T-cell (primary cell): Measurements from ENCODE around the gene TNRC6C. TPM values are rescaled to one million over a fixed set of nuclear protein-coding genes. Genes with fewer than 3 reads are reported as not detected.

Source experiments
- ATAC-seq, 4 experiments: fragments of 200-7000 bp in 3 of 4; fragments of 150-1000 bp in 1 of 4; cut with Tn5 transposase; replicated peaks in 1 of 4; 1 replicate in 3 of 4; 2 replicates in 1 of 4; pipeline ENCODE4 v1.10.0; 2021; ENCODE audit warnings: moderate library complexity in 3 of 4, mild to moderate bottlenecking in 2 of 4, moderate number of reproducible peaks in 1 of 4
- CTCF ChIA-PET, 2 donors: fragments of 300-600 bp; sonication (Branson Sonifier 250); formaldehyde crosslinking; loops; one replicate each; lab custom pipeline; 2022; ENCODE audit warnings: antibody characterized with exemption in 2 of 2; lab: Charles Lee
- POLR2A ChIA-PET, 2 donors: fragments of 300-600 bp; sonication (Branson Sonifier 250); formaldehyde crosslinking; loops; one replicate each; lab custom pipeline; 2022; ENCODE audit warnings: antibody characterized with exemption in 2 of 2; lab: Charles Lee
- DNase-seq, 35 experiments: peaks; one replicate each; pipeline versions ENCODE4 v3.0.0 to v3.0.0-alpha.2; 2013 to 2023
- H3K27ac ChIP-seq: one replicate; pipeline ENCODE4 v1.5.1; 2013; ENCODE audit warnings: low read length
- H3K27me3 ChIP-seq, 2 experiments: replicated peaks in 1 of 2; 1 replicate in 1 of 2; 2 replicates in 1 of 2; pipeline versions ENCODE4 v1.6.1 to v1.7.0; 2013; ENCODE audit warnings: low read length in 1 of 2, mixed read lengths in 1 of 2; ENCODE audit not compliant: control insufficient read depth in 2 of 2, insufficient read depth in 2 of 2; ENCODE audit errors: extremely low read depth in 1 of 2
- H3K36me3 ChIP-seq, 2 donors: 1 replicate in 1 of 2; 2 replicates in 1 of 2; pipeline versions ENCODE4 v1.6.1 to v1.7.0; 2013; ENCODE audit warnings: low read length in 1 of 2; ENCODE audit not compliant: control insufficient read depth in 2 of 2, insufficient read depth in 1 of 2; ENCODE audit errors: extremely low read depth in 1 of 2
- H3K4me1 ChIP-seq, 2 experiments: 1 replicate in 1 of 2; 2 replicates in 1 of 2; pipeline versions ENCODE4 v1.6.1 to v1.7.0; 2013; ENCODE audit warnings: low read length in 2 of 2, mixed read lengths in 1 of 2; ENCODE audit not compliant: insufficient read depth in 2 of 2, control insufficient read depth in 1 of 2; ENCODE audit errors: extremely low read depth in 1 of 2
- H3K4me3 ChIP-seq, 2 donors: 1 replicate in 1 of 2; 2 replicates in 1 of 2; pipeline versions ENCODE4 v1.5.1 to v1.7.0; 2013; ENCODE audit warnings: mild to moderate bottlenecking in 2 of 2, low read length in 1 of 2, moderate library complexity in 1 of 2; ENCODE audit not compliant: control insufficient read depth in 1 of 2; ENCODE audit errors: extremely low read depth in 1 of 2
- H3K9me3 ChIP-seq: 2 replicates; pipeline ENCODE4 v1.7.0; 2013
- H3K27ac Mint-ChIP-seq, 2 donors: one replicate each; pipeline ENCODE4 v1.8.0; 2020 to 2021; ENCODE audit warnings: mild to moderate bottlenecking in 2 of 2, mixed read lengths in 2 of 2
- H3K27me3 Mint-ChIP-seq, 2 donors: one replicate each; pipeline ENCODE4 v1.8.0; 2021 to 2022; ENCODE audit warnings: mixed read lengths in 2 of 2
- H3K36me3 Mint-ChIP-seq: one replicate; pipeline ENCODE4 v1.8.0; 2021; ENCODE audit warnings: mixed read lengths
- H3K4me1 Mint-ChIP-seq, 3 donors: one replicate each; pipeline ENCODE4 v1.8.0; 2020 to 2022; ENCODE audit warnings: mixed read lengths in 3 of 3, mild to moderate bottlenecking in 1 of 3
- H3K4me3 Mint-ChIP-seq, 3 donors: one replicate each; pipeline ENCODE4 v1.8.0; 2020 to 2022; ENCODE audit warnings: mild to moderate bottlenecking in 3 of 3, mixed read lengths in 3 of 3, moderate library complexity in 3 of 3
- H3K9me3 Mint-ChIP-seq, 3 donors: one replicate each; pipeline ENCODE4 v1.8.0; 2020 to 2022; ENCODE audit warnings: mixed read lengths in 3 of 3
- WGBS: methylation state at CpG from one replicate; pipeline ENCODE4 v1.1.5; 2013; ENCODE audit warnings: missing lambda C conversion rate; ENCODE audit not compliant: insufficient coverage; 5-methylcytosine and 5-hydroxymethylcytosine counted together
- total RNA-seq, 35 experiments: library from RNA in 6 of 35; stranded (reverse) in 6 of 35; fragments of 120-200 nt in 1 of 35; gene quantifications; one replicate each; pipeline versions ENCODE4 v1.2.1 to v1.2.4 and lab custom pipeline; 2013 to 2026

Gene TNRC6C
- total RNA-seq, 5 donors from 2014 or later (not counting 1 experiment from before 2014, with no cell fraction given) = 87.1 to 116 (median 94.3) TPM

- peaks cover 11 to 52% of the 10 kb centered on the region in 2 donors for H3K36me3 ChIP-seq
- H3K27me3 ChIP-seq = no peaks in the 10 kb centered on the region
- peak overlapping the region; percentile 98 to 99 (median 99) for H3K4me3 Mint-ChIP-seq
- peaks cover 19% of the 10 kb centered on the region for H3K36me3 Mint-ChIP-seq
- H3K27ac Mint-ChIP-seq = peak overlapping the region; percentile 97 to 100
- no peaks in the 10 kb centered on the region for H3K9me3 Mint-ChIP-seq
- ChIA-PET CTCF (no interaction called here), POLR2A (interaction anchor here in 1 of 2 donors (0.6 kb wide), 1 partner anchor 173 kb away, joined by 3 read pairs; the partner anchor contains the start of gene TNRC6C)
- DNase-seq = peak in 9 of 35 experiments; percentile 25 to 59 (median 50)
- peak overlapping the region; percentile 79 for H3K27ac ChIP-seq
- H3K27me3 Mint-ChIP-seq = no peaks in the 10 kb centered on the region
- peaks cover 33 to 72% of the 10 kb centered on the region in 2 experiments for H3K4me1 ChIP-seq
- H3K4me3 ChIP-seq = peak overlapping the region; percentile 83 to 92
- under 1% methylated on average over 62 of the region's 74 CpGs for WGBS
- H3K4me1 Mint-ChIP-seq = peaks cover 61 to 66% (median 64%) of the 10 kb centered on the region in 3 donors
- ATAC-seq = no peak
- H3K9me3 ChIP-seq = no peaks in the 10 kb centered on the region
Measured at GRCh38 chr17:78131172-78132083, 172.9 kb downstream of the TNRC6C start.

GRCh38 chr17:78132084-78132676 is 173.7 kb downstream of the TNRC6C start:
- Histone ChIP-seq H3K4me3 (peak overlapping the region; percentile 52 to 83), H3K27me3 (no peaks in the 10 kb centered on the region), H3K9me3 (no peaks in the 10 kb centered on the region), H3K27ac (peak overlapping the region; percentile 58), H3K36me3 (peaks cover 18 to 53% of the 10 kb centered on the region in 2 donors), H3K4me1 (peaks cover 34 to 72% of the 10 kb centered on the region in 2 experiments)
- Mint-ChIP-seq H3K4me3 (peak overlapping the region; percentile 75 to 99 (median 76)), H3K4me1 (peaks cover 63 to 69% (median 67%) of the 10 kb centered on the region in 3 donors), H3K27ac (peak overlapping the region; percentile 90 to 92), H3K9me3 (no peaks in the 10 kb centered on the region), H3K27me3 (no peaks in the 10 kb centered on the region), H3K36me3 (peaks cover 21% of the 10 kb centered on the region)
- ATAC-seq (peak in 3 of 4 experiments; percentile 2 to 11 (median 10)), DNase-seq (peak in 33 of 35 experiments; percentile 45 to 84 (median 61))
- WGBS = under 1% methylated on average over 31 of the region's 38 CpGs
- POLR2A ChIA-PET = no interaction called here
- CTCF ChIA-PET = interaction anchor here in 1 of 2 donors (0.7 kb wide), 1 partner anchor 127 kb away, joined by 7 read pairs; no protein-coding TSS in a partner anchor

GRCh38 chr17:78132767-78133178 is 174.3 kb downstream of the TNRC6C start:
- Histone ChIP-seq H3K27ac (peak overlapping the region; percentile 58), H3K4me3 (peak overlapping the region; percentile 52 to 83), H3K9me3 (no peaks in the 10 kb centered on the region), H3K4me1 (peaks cover 40 to 74% of the 10 kb centered on the region in 2 experiments), H3K36me3 (peaks cover 19 to 59% of the 10 kb centered on the region in 2 donors), H3K27me3 (no peaks in the 10 kb centered on the region)
- ATAC-seq = no peak
- peak overlapping the region; percentile 75 to 99 (median 76) for H3K4me3 Mint-ChIP-seq
- no peaks in the 10 kb centered on the region for H3K9me3 Mint-ChIP-seq
- peak in 1 of 35 experiments; percentile 27 for DNase-seq
- peaks cover 67 to 75% (median 71%) of the 10 kb centered on the region in 3 donors for H3K4me1 Mint-ChIP-seq
- H3K36me3 Mint-ChIP-seq = peaks cover 24% of the 10 kb centered on the region
- H3K27me3 Mint-ChIP-seq = no peaks in the 10 kb centered on the region
- peak overlapping the region; percentile 90 to 92 for H3K27ac Mint-ChIP-seq
- ChIA-PET CTCF (interaction anchor here in 1 of 2 donors (0.7 kb wide), 1 partner anchor 126 kb away, joined by 7 read pairs; no protein-coding TSS in a partner anchor), POLR2A (no interaction called here)
- WGBS = 30% methylated on average over 4 of the region's 9 CpGs

GRCh38 chr17:78133179-78133951 is 174.9 kb downstream of the TNRC6C start:
- DNase-seq = peak in 3 of 35 experiments; percentile 23 to 41 (median 33)

GRCh38 chr17:78133971-78134898 is 175.7 kb downstream of the TNRC6C start:
- POLR2A ChIA-PET = no interaction called here
- 17% methylated on average over 31 of the region's 39 CpGs for WGBS
- peak overlapping the region; percentile 75 to 99 (median 76) for H3K4me3 Mint-ChIP-seq
- H3K4me1 ChIP-seq = peaks cover 41 to 83% of the 10 kb centered on the region in 2 experiments
- no peaks in the 10 kb centered on the region for H3K27me3 Mint-ChIP-seq
- no peaks in the 10 kb centered on the region for H3K27me3 ChIP-seq
- H3K9me3 ChIP-seq = no peaks in the 10 kb centered on the region
- peaks cover 22 to 71% of the 10 kb centered on the region in 2 donors for H3K36me3 ChIP-seq
- H3K27ac ChIP-seq = peak overlapping the region; percentile 58
- CTCF ChIA-PET = interaction anchor here in 1 of 2 donors (0.8 to 1.3 kb wide), 3 partner anchors 11 to 18 kb away, joined by 3 to 4 read pairs (median 3); no protein-coding TSS in a partner anchor
- ATAC-seq = peak; percentile 23 to 39 (median 28)
- peaks cover 24% of the 10 kb centered on the region for H3K36me3 Mint-ChIP-seq
- peak overlapping the region; percentile 52 to 83 for H3K4me3 ChIP-seq
- DNase-seq = peak; percentile 65 to 91 (median 78)
- H3K9me3 Mint-ChIP-seq = no peaks in the 10 kb centered on the region
- H3K4me1 Mint-ChIP-seq = peaks cover 77 to 84% (median 80%) of the 10 kb centered on the region in 3 donors
- peak overlapping the region; percentile 90 to 92 for H3K27ac Mint-ChIP-seq

More at GRCh38 chr17:78133179-78133951, 174.9 kb downstream of the TNRC6C start:
- POLR2A ChIA-PET = no interaction called here
- peaks cover 24% of the 10 kb centered on the region for H3K36me3 Mint-ChIP-seq
- peaks cover 73 to 81% (median 77%) of the 10 kb centered on the region in 3 donors for H3K4me1 Mint-ChIP-seq
- no peaks in the 10 kb centered on the region for H3K9me3 Mint-ChIP-seq
- H3K36me3 ChIP-seq = peaks cover 22 to 63% of the 10 kb centered on the region in 2 donors
- CTCF ChIA-PET = interaction anchor here in 1 of 2 donors (0.8 kb wide), 1 partner anchor 11 kb away, joined by 3 read pairs; no protein-coding TSS in a partner anchor
- 23% methylated on average over 25 of the region's 30 CpGs for WGBS
- H3K27me3 ChIP-seq = no peaks in the 10 kb centered on the region
- peak overlapping the region; percentile 58 for H3K27ac ChIP-seq
- ATAC-seq = no peak
- H3K27me3 Mint-ChIP-seq = no peaks in the 10 kb centered on the region
- H3K4me1 ChIP-seq = peaks cover 43 to 80% of the 10 kb centered on the region in 2 experiments
- H3K27ac Mint-ChIP-seq = peak overlapping the region; percentile 90 to 92
- H3K4me3 ChIP-seq = peak overlapping the region; percentile 52 to 83
- no peaks in the 10 kb centered on the region for H3K9me3 ChIP-seq
- H3K4me3 Mint-ChIP-seq = peak overlapping the region; percentile 75 to 99 (median 76)
